Endothelial cell of umbilical vein (primary cell): ENCODE measurements around the gene CDC16.

Experiments
- EZH2 ChIP-seq: IDR thresholded peaks from 2 replicates; pipeline ENCODE4 v1.6.1; 2012; ENCODE audit warnings: borderline replicate concordance, low read depth, mild to moderate bottlenecking, moderate library complexity, low read length, inconsistent platforms; ENCODE audit not compliant: severe bottlenecking
- JUN ChIP-seq: IDR thresholded peaks from 2 replicates; pipeline ENCODE4 v1.6.1; 2011; ENCODE audit warnings: borderline replicate concordance, low read depth; ENCODE audit not compliant: insufficient read length, insufficient read depth
- MYC ChIP-seq: IDR thresholded peaks from one replicate; pipeline ENCODE4 v1.6.1; 2011; ENCODE audit warnings: mild to moderate bottlenecking, low read depth, low read length
- POLR2A ChIP-seq: IDR thresholded peaks from 2 replicates; pipeline ENCODE4 v1.6.1; 2012; ENCODE audit warnings: low read depth, mild to moderate bottlenecking, control low read depth, low read length
- POLR2AphosphoS5 ChIP-seq: IDR thresholded peaks from 2 replicates; pipeline ENCODE4 v1.6.1; 2012; ENCODE audit warnings: low read depth, mild to moderate bottlenecking, control low read depth, low read length, moderate library complexity; ENCODE audit not compliant: insufficient read depth
- TF ChIP-seq, protein P1 (sequence below), 2 donors: IDR thresholded peaks; 1 replicate in 1 of 2; 2 replicates in 1 of 2; pipeline ENCODE4 v1.5.1; 2011; ENCODE audit warnings: low read length in 2 of 2, mild to moderate bottlenecking in 2 of 2, moderate library complexity in 2 of 2, control low read depth in 1 of 2, inconsistent platforms in 1 of 2, low read depth in 1 of 2; ENCODE audit not compliant: insufficient read depth in 1 of 2; ENCODE audit errors: extremely low read depth in 1 of 2
- TF ChIP-seq, protein P2 (sequence below): IDR thresholded peaks from 2 replicates; pipeline ENCODE4 v1.6.1; 2011; ENCODE audit not compliant: insufficient read depth, insufficient read length

DNA sequence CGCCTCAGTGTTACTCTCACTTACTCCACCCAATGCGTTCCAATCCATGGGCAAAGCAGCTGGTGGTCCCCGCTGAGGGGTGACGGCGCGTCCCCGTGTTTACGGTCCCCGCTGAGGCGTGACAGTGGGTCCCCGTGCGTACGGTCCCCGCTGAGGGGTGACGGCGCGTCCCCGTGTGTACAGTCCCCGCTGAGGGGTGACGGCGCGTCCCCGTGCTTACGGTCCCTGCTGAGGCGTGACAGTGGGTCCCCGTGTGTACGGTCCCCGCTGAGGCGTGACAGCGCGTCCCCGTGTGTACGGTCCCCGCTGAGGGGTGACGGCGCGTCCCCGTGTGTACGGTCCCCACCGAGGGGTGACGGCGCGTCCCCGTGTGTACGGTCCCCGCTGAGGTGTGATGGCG lies 36.1 kb upstream of the CDC16 start:
- TF ChIP-seq EZH2, result no peak
- TF ChIP-seq POLR2AphosphoS5, result no peak
- no peak for TF ChIP-seq MYC
- TF ChIP-seq, protein P1, sequence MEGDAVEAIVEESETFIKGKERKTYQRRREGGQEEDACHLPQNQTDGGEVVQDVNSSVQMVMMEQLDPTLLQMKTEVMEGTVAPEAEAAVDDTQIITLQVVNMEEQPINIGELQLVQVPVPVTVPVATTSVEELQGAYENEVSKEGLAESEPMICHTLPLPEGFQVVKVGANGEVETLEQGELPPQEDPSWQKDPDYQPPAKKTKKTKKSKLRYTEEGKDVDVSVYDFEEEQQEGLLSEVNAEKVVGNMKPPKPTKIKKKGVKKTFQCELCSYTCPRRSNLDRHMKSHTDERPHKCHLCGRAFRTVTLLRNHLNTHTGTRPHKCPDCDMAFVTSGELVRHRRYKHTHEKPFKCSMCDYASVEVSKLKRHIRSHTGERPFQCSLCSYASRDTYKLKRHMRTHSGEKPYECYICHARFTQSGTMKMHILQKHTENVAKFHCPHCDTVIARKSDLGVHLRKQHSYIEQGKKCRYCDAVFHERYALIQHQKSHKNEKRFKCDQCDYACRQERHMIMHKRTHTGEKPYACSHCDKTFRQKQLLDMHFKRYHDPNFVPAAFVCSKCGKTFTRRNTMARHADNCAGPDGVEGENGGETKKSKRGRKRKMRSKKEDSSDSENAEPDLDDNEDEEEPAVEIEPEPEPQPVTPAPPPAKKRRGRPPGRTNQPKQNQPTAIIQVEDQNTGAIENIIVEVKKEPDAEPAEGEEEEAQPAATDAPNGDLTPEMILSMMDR (IDR thresholded peaks at IDR 0.05; ENCODE audit: extremely low read depth in 1 of 2, insufficient read depth in 1 of 2, low read depth in 1 of 2, low read length in 2 of 2), result no peak
- no peak for TF ChIP-seq POLR2A
- TF ChIP-seq, protein P2, sequence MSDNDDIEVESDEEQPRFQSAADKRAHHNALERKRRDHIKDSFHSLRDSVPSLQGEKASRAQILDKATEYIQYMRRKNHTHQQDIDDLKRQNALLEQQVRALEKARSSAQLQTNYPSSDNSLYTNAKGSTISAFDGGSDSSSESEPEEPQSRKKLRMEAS, result no peak
- no peak for TF ChIP-seq JUN
